COR-L47 (cell line): ENCODE results near the gene NPPC.
"Not testable (repeated sequence)": the region's sequence is repeated elsewhere in the genome, so short reads cannot be mapped to it uniquely, and the experiment has no call there.

Source experiments
- DNase-seq: peaks from one replicate; lab custom pipeline; 2025; lab: John Stamatoyannopoulos, UW

NPPC gene

DNA sequence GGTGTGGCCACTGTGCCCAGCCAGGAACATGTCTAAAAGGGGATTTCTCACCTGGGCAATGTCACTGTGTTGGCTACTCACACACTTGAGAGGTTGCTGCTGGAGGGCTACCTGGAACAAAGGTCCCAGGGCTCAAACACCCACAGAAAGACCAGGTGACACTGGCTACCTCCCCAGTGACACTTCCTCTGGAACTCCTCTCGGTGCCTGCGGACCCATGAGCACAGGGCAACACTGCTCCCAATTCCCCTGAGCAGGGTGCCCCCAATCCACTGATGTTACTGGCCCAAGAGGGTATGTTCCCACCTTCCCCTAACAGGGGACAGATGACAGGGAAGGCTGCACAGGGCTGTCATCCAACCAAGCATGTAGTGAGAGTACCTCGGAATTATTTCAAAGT, 5.8 kb downstream of the NPPC start:
- DNase-seq = no peak

DNA sequence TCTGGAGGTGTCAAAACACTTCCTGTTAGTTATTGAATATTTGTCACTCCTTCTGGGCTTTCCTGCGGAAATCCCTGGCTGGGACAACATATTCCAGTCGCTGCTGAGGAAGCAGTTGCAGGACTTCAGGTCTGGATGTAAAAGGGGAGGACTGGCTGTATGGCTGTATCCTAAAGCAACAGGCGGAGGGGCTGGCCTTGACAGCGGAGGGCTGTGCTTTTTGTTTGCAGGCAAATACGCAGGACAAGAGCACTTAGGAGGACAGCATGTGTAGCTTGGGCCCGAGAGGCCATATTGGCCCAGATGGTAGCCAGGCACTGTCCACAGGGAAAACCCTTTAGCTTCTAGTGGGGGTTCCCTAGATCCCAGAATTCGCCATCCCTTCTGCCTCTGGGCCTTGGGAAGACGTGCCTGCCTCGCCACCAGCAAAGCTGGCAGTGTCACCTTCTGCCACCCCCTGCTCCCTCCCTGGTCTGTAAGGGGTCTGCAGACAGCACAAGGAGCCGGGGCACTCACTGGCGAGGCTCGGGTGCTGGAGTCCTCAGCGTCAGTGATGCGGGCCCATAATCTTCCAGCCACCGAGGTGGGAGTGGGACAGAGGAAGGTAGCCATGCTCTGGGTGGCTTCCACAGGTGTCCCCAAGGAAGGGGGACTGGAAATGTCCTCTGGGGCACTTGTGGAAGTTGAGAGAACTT, 6.7 kb downstream of the NPPC start:
- no peak for DNase-seq

DNA sequence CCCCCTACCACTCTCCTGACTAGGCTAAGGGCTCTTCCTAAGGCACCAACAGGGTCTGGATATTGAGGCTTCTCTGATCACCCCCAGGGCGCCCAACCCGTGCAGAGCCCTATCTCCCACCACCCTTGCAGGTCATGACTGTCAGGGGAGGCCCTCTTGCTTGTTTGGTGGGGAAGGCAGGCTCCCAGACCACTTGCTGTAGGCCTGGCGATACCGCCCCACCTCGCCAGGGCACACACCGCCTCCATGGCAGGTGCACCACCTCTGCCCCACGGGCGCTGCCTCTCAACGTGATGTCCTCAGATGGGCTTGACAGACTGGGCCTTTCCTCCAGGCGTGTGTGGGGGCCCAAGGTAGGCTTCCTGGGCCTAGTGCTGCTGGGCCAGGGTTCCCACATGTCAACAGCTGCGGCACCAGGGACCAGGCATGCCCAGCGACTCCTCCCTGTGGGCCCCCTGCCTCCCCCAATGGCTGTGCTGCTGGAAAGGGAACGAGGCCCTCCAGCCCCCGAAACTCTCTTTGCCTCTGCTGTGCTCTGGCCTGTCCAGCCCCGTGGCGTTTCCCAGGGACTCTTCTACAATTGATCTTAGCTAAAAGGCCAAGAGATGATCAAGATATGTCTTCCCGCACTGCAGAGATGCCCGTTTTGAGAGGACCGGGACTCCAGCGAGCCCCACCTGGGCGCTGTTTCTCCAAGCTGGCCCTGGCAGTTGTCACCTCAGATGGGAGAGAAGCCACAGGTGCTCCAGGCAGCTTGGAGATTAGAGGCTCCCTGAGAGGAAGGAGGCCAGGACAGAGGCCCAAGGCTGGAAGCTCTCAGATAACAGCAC, 7.5 kb downstream of the NPPC start:
- DNase-seq = no peak

DNA sequence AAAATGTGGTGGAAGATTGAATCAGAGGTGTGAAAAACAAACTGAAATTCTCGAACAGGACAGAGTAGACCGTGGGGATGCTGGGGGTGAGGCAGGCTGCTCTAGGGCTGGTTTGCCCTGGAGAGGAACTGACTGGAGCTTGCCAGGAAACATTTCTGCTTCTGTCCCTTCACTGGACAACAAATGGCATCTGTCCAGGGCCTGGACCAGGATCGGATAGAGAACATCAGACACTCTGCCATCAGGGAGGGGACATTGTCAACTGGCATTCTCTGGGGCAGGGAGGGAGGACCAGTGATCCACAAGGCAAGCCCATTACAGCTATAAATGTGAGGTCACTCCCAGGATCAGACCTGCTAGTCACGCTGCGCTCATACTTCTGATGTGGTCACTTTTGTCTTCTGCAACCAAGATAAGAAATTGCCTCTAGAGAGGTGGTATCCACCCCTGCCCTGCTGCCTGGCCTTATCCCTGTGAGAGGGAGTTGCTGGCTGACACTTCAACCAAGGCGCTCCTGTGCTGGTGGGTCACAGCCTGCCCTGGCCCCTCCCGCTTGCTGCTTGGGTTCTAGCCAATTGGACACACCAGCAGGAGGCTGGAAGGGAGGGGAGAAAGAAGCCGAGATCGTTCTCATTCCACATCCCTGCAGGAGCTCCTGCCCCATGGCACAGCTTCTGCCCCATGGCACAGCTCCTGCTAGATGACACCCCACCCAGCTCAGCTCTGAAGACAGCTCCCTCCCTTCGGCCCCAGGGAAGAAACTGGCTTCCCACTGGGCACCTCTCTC, 8.7 kb downstream of the NPPC start:
- DNase-seq = no peak

DNA sequence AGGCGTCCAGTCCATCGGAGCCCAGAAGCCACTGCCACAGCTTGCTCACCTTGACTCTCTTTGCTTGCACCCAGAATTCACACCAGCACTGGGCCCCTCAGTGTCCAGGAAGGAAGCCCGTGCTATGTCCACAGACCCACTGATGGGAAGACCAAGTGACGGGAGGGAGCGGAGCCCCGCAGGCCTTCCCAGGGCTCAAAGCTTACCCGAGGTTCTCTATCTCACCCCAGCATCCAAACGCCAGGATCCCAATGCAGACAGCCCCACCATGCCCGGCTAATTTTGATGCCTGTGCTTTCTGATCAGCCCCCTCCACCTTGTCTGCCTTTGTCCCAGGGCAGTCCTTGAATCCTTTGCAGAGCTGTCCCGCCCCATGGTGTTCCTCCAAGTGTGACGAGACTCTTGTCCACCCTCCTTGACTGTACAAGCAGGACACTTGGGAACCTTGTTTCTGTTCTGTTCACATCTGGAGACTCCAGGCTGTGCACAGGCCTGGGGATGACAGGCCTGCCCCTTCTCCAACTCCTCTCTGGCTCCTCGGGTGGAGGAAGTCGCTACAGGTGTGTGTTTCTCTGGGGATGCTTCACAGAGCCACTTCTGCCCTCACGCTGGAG, 12.0 kb downstream of the NPPC start:
- DNase-seq = no peak

DNA sequence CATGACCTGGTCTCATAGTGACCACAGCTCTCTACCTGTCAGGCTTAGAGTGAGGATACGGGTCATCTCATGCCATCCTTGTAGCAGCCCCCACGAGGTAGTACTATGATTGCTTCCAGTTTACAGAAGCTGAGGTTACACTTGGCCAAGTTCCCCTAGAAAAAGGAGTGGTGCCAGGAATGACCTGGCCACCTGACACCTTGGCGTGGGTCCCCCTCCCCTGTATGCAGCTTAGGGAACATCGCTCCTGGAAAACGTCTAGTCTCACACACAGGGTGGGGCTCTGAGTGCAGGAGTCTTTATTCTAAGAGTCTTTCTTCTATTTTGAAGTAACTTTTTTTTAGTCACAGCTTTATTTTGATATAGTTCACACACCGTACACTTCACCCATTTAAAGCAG, 14.8 kb downstream of the NPPC start:
- DNase-seq = no peak

DNA sequence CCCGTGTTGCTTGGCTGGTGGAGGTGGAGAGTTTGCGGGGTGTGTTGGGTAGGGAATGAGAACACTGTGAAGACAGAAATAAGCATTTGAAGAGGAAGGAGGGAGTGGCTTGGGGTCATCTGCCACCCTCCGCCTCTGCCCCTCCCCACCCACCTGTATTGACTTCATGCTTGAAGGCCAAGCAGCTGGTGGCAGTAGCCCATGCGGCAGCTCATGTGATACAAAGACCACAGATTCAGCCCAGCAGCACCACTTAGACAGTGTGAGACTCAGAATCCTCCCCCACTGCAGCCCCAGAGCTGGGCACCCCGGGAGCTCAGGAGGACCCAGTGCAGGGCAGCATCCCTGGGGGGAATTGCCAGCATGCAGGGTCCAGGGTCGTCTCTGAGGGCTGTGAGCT, 15.4 kb downstream of the NPPC start:
- no peak for DNase-seq

DNA sequence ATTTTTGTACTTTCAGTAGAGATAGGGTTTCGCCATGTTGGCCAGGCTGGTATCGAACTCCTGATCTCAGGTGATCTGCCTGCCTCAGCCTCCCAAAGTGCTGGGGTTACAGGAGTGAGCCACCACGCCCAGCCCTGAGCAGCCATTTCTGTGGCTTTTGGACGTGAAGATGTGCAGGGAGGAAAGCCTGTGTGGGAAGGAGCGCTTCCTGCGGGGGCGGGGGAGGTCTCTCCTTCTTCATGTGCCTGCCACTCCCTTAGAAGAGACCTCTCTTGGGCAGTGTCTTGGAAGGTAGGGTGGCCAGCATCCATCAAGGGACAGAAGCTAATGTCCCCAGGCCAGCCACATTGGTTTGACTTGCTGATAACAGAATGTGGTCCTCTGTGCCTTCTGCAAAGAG, 16.0 kb downstream of the NPPC start:
- DNase-seq = not testable (repeated sequence)

DNA sequence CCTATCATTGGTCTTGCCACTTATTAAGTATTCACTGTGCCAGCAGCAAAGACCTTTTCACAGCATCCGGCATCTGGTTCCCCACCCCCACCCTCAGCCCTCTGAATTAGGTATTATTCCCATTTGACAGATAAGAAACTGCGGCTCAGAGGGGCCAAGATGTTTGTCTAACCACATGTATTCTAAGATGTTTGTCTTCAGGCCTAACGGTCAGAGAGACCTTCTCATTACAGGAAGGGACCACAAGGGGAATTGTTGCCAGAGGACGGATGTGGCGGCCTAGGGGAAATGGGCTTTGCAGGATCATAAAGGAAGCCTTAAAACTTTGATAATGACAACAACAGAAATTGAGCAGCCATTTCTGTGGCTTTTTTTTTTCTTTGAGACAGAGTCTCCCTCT, 16.6 kb downstream of the NPPC start:
- no peak for DNase-seq

DNA sequence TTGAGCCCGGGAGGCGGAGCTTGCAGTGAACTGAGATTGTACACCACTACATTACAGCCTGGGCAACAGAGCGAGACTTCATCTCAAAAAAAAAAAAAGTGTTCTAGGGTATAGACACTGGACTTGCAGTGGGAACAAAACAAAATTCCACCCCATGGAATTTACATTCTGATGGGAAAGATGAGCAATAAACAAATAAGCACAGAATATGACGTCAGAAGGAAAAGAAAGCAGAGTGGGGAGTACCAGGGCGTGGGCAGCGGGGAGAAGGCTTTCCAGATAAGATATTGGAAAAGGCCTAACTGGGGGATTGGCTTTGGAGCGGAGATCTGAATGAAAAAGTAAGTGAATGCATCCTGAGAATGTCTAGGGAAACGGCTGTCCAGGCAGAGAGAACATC, 17.6 kb downstream of the NPPC start:
- DNase-seq = no peak

DNA sequence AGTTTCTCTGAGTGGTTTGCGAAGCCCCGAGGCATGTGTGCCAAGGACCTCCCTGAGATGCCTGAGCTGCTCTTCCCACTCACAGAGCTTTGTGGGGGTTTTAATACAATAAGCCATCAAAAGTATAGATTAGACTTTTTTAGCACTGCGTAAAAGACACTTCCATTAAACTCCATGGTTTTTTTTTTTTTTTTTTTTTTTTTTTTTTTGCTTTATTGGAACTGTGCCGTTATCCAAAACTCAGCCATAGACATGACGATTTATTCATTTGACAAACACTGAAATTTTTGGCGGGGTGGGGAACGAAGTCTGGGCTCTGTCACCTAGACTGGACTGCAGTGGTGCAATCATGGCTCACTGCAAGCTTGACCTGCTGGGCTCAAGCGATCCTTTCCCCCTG, 18.4 kb downstream of the NPPC start:
- DNase-seq = no peak

DNA sequence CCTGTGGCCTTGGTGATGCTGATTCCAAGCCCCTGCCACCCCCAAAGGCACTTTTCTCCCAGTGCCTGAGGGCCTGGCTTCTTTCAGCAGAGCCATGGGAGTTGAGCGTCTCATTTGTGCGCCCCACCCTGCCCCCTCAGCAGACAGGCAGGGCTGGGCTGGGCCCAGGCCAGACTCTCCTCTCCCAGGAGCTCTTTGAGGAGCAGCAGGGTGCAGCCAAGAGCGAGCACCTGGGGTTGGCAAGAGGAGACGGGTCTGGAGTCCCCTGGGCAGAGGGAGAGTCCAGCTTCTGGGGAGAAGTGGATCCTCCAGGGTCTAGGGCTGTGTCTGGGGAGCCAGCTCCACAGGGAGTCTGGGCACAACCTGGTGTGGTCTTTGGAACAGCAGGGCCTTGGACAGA, 21.2 kb downstream of the NPPC start:
- no peak for DNase-seq

DNA sequence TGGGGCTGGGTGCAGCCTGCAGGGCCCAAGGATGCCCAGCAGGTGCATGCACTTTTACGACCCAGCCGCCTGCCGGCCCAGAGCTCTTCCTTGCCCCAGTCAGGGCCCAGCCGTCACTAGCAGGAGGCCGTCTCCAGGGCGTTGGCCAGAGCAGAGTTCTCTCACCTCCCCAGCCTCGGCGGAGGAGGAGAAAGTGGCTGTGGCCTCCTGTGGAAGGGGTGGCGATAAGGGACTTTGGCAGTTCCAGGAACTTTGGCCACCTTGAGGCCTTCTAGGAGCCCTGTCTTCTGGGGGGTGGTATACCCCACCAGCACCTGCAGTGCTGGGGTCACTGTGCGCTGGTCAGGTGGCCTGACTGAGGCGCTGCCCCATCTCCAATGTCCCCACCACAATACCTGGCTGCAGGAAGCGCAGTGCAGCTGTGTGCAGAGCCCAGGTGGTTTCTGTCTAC, 22.0 kb downstream of the NPPC start:
- DNase-seq = no peak

DNA sequence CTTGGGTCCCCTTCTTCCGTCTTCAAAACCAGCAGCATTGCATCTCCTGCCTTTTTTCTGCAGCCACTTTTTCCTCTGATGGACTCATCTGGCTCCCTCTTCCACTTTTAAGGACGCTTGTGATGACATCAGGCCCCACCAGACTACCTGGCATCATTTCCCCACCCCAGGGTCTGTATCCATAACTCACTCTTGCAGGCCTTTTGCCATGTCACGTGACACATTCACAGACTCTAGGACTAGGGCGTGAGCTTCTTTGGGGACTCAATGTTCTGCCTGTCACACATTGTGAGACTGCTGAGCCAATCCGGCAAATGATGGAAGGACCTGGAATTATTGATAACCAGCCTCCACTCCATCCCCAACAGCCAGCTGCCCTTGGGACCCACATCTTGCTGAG, 23.6 kb downstream of the NPPC start:
- no peak for DNase-seq

DNA sequence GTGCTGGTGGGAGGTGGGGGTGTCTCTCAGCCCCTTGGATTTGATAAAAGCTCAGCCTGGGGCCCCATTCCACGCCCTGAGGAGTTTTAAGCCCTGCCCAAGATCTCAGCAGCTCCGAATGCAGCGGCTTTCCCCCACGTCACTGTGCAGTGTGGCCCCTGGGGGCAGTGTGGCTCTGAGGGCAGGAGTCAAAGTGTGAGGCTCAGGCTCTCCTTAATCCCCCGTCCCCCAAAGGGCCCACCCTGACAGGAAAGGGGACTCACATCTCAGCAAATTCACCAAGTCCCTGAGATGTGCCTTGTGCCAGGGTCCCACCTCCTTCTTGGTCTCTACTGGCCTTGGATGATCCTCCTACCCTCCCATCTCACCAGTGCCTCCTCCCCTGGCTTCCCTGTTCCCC, 25.2 kb downstream of the NPPC start:
- no peak for DNase-seq

DNA sequence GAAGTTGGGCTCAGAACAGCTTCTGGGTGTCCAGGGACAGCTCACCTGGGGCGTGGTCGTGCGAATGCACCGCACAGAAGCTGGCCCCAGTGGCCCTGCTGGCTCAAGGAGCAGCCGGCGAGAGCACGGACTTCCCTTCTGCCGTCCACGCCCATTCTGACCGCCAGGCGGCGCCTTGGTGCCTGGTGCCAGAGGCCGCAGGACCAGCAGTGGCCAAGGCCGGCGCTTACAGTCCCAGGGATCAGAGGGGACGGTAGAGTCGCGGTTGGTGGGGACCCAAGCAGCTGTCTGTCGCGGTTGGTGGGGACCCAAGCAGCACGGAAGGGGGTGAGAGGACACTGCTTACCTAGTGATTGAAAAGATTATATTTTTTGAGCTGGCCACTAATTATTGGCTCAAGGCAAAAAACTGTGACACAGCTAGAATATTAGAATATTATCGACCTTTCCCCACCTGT, 25.7 kb downstream of the NPPC start:
- no peak for DNase-seq

DNA sequence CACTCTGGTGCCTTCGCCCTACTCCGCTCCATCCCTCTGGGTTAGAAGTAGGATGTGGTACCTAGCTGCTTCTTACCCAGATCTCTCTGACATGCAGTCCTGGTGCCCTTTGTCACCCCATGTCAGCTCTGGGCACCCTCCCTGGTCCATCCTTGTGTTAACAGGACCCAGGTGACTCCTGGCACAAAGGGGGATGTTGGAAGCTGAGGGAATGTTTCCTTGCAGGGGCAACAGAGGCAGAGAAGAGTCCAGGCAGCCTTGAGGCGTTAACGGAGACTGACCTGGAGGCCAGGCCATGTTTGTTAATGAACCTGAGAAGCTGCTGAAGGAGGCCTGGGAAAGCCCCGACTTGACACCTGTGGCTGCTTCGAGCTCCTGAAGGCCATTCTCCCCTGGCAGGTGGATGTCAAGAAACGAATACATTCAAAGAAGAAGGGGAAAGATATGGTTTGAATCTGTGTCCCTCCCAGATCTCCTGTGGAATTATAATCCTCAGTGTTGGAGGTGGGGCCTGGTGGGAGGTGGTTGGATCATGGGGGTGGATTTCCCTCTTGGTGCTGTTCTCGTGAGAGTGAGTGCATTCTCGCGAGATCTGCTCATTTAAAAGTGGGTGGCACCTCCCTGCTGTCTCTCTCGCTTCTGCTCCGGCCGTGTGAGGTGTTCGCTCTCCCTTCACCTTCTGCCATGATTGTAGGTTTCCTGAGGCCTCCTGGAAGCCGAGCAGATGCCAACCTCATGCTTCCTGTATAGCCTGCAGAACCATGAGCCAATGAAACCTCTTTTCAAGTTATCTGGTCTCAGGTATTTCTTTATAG, 31.4 kb downstream of the NPPC start:
- no peak for DNase-seq

DNA sequence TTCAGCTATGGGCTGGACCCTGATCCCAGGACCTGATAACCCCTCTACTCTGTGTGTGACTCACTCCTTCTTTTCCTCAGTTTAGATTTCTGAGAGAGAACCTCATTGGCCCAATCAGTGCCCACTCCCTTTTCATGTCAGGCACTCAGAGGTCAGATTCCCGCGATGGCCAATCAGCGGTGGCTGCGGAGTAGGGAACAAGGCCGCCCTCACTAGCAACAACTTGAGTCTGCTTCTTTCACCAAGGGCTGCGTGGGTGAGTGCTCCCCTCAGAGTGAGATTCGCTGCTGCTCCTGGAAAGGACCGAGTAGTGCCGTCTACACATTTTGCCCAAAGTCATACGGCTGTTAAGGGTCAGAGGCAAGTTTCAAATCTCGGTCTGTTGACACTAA, 34.7 kb downstream of the NPPC start:
- DNase-seq = no peak

DNA sequence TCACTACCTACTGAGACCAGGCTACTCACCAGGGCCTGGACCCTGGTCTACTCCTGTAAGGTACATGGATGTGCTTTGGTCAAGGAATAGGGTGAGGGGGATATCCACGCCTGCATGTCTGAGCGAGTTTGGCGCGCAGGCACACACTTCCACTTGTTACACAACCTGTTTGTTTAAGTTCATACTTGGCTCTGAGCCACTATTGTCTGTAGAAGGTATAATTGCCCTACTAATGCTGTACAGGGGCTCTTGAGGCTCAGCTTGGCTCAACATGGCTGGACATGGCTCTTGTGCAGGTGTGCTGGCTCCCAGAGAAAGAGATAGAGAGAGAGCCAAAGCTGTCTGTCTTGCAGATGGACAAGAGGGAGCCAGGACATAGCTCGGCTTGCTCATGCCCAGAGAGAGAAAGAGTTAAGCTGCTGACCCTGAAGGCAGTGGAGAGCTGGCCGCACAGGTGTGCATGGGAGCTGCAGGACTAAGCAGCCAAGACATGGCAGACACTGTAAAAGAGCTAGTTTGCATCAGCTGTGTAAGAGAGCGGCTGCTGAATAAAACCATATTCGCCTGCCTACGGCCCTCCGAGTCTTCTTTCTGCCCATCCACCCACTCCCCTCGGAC, 35.2 kb downstream of the NPPC start:
- DNase-seq = peak; percentile 23

DNA sequence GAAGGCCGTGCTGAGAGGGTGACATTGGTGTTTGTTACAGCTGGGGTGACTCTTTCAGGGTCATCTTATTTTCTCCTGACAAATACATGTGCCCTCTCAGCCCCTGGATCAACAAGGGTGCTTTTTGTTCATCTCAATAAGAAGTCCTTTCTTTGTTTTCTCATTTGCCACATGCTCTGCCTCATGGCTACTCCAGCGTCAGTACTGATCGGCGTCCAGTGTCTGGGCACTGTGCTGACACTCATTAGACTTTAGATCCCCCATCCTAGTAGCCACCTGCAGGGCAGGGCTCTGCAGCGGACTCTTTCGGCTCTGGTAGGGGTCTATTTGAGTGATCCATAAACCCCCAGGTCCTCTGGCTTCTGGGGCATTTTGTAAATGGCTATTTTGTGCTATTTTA, 38.4 kb downstream of the NPPC start:
- DNase-seq = no peak

DNA sequence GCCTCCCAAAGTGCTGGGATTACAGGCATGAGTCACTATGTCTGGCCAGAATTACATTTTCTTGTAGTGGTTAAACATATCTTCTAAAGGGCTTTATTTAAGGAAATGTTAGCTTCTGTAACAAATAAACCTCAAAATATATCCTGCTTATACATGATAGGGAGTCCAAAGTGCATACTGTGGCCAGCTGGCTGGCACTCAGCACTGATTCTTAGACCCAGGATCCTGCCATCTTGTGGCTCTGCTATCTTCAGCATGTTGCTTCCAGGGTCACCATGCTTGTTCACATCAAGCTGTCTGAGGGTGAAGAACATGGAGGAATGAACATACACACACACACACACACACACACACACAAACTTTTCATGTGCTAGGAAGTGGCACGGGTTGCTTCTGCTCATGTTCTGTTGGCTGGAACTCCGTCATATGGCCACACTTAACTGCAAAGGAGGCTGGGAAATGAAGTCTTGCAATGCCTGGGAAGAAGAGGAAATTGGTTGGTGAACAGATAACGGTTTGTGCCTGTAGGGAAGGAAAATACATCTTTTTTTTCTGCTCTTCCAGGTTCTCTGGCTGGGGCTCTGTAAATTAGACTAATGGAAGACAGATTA, 40.0 kb downstream of the NPPC start:
- DNase-seq = no peak
